Right renal cortex interstitium (tissue), 3 donors: ENCODE measurements around the gene PPP6R2. TPM values are rescaled to one million over a fixed set of nuclear protein-coding genes. Genes with fewer than 3 reads are reported as not detected.

Source experiments
- DNase-seq, 3 donors: peaks; one replicate each; pipeline ENCODE4 v3.0.0-alpha.2; 2013; ENCODE audit warnings: low read depth in 3 of 3, low spot score in 2 of 3
- polyA plus RNA-seq, 3 donors: library from polyadenylated mRNA; unstranded; fragments of 120-200 nt; gene quantifications; one replicate each; pipeline ENCODE4 v1.2.1, GENCODE V29; 2013; ENCODE audit not compliant: insufficient read length in 3 of 3

Gene PPP6R2
- polyA plus RNA-seq, result 10 to 100 TPM; 29.8 to 31.5 (median 31.5) TPM

GRCh38 chr22:50342651-50343540 is at the start of gene PPP6R2:
Gene PPP6R2 (plus strand): TSS chr22:50343327. CDS start chr22:50393909, 50,582 bp downstream.
- DNase-seq, result peak in 1 of 3 donors; percentile 41

GRCh38 chr22:50293441-50294318 is 49.4 kb upstream of the PPP6R2 start:
- peak in 1 of 3 donors; percentile 71 for DNase-seq

- DNase-seq, result no peak
Measured at GRCh38 chr22:50294319-50294656, 48.8 kb upstream of the PPP6R2 start.

GRCh38 chr22:50296658-50297490 is 46.3 kb upstream of the PPP6R2 start:
- DNase-seq, result no peak

GRCh38 chr22:50297510-50298265 is 45.4 kb upstream of the PPP6R2 start:
- DNase-seq, result no peak

- no peak for DNase-seq
Measured at GRCh38 chr22:50298266-50298637, 44.9 kb upstream of the PPP6R2 start.

GRCh38 chr22:50298937-50299784 is 44.0 kb upstream of the PPP6R2 start:
- no peak for DNase-seq

- no peak for DNase-seq
Measured at GRCh38 chr22:50299785-50300619, 43.1 kb upstream of the PPP6R2 start.

GRCh38 chr22:50300620-50301257 is 42.4 kb upstream of the PPP6R2 start:
- DNase-seq, result no peak

GRCh38 chr22:50301581-50301991 is 41.5 kb upstream of the PPP6R2 start:
- no peak for DNase-seq

- DNase-seq, result no peak
Measured at GRCh38 chr22:50302041-50302541, 41.0 kb upstream of the PPP6R2 start.

GRCh38 chr22:50302564-50302963 is 40.6 kb upstream of the PPP6R2 start:
- no peak for DNase-seq

GRCh38 chr22:50303515-50303847 is 39.6 kb upstream of the PPP6R2 start:
- DNase-seq, result no peak

- DNase-seq, result no peak
Measured at GRCh38 chr22:50303848-50304527, 39.1 kb upstream of the PPP6R2 start.

- DNase-seq, result no peak
Measured at GRCh38 chr22:50304528-50305392, 38.4 kb upstream of the PPP6R2 start.

GRCh38 chr22:50305393-50305922 is 37.7 kb upstream of the PPP6R2 start:
- no peak for DNase-seq
